H1 (cell line): ENCODE results near the gene COL28A1. TPM values are rescaled to one million over a fixed set of nuclear protein-coding genes. Genes with fewer than 3 reads are reported as not detected.

ENCODE experiments used
- CTCF ChIA-PET: fragments of 300-600 bp; sonication (Branson Sonifier 250); formaldehyde crosslinking; loops from one replicate; lab custom pipeline; 2021; ENCODE audit not compliant: partially characterized antibody; lab: Charles Lee
- POLR2A ChIA-PET: fragments of 300-600 bp; sonication (Branson Sonifier 250); formaldehyde crosslinking; loops from one replicate; lab custom pipeline; 2021; ENCODE audit warnings: inconsistent platforms; ENCODE audit not compliant: partially characterized antibody; lab: Charles Lee
- DNase-seq, 2 experiments: peaks; one replicate each; pipeline versions ENCODE4 v3.0.0 to v3.0.0-alpha.2; 2010 to 2022; ENCODE audit warnings: low spot score in 2 of 2, low read depth in 1 of 2, mixed read lengths in 1 of 2
- FAIRE-seq: peaks from 2 replicates; lab custom pipeline; 2011; peaks lifted over from hg19 to GRCh38; lab: Jason Lieb, UNC
- H2AFZ ChIP-seq: 2 replicates; pipeline ENCODE4 v1.8.1; 2012; ENCODE audit warnings: low read length, inconsistent platforms
- H2AK5ac ChIP-seq: 2 replicates; pipeline ENCODE4 v1.6.1; 2013; ENCODE audit warnings: low read depth, low read length
- H2BK120ac ChIP-seq: replicated peaks from 2 replicates; pipeline ENCODE3; 2013; ENCODE audit warnings: low read depth, low read length, inconsistent platforms
- H2BK12ac ChIP-seq: 2 replicates; pipeline ENCODE4 v1.6.1; 2013; ENCODE audit warnings: low read depth, low read length
- H2BK15ac ChIP-seq: 2 replicates; pipeline ENCODE4 v1.6.1; 2013; ENCODE audit warnings: low read length
- H2BK20ac ChIP-seq: 2 replicates; pipeline ENCODE4 v1.6.1; 2013; ENCODE audit warnings: low read length
- H2BK5ac ChIP-seq: 2 replicates; pipeline ENCODE4 v1.6.1; 2013; ENCODE audit warnings: low read depth, low read length
- H3K14ac ChIP-seq: 2 replicates; pipeline ENCODE4 v1.6.1; 2013; ENCODE audit warnings: inconsistent platforms; ENCODE audit not compliant: insufficient read length
- H3K18ac ChIP-seq: 2 replicates; pipeline ENCODE4 v1.6.1; 2013; ENCODE audit warnings: low read length; ENCODE audit errors: extremely low read depth
- H3K23ac ChIP-seq: 2 replicates; pipeline ENCODE4 v1.6.1; 2013; ENCODE audit warnings: inconsistent platforms; ENCODE audit not compliant: insufficient read length
- H3K23me2 ChIP-seq: 2 replicates; pipeline ENCODE4 v1.6.1; 2013; ENCODE audit warnings: low read depth, low read length
- H3K27ac ChIP-seq: 2 replicates; pipeline ENCODE4 v1.6.1; 2011; ENCODE audit warnings: low read depth, low read length, inconsistent platforms
- H3K27me3 ChIP-seq, 4 experiments: replicated peaks in 1 of 4; 1 replicate in 1 of 4; 2 replicates in 3 of 4; pipeline versions ENCODE4 v1.6.1 to v1.8.1; 2011 to 2013; ENCODE audit warnings: low read length in 3 of 4, mild to moderate bottlenecking in 3 of 4, inconsistent platforms in 2 of 4, mixed read lengths in 2 of 4, moderate library complexity in 1 of 4; ENCODE audit not compliant: control insufficient read depth in 3 of 4, insufficient read depth in 3 of 4; ENCODE audit errors: extremely low read depth in 1 of 4
- H3K36me3 ChIP-seq, 4 experiments: 2 replicates each; pipeline versions ENCODE4 v1.6.1 to v1.8.1; 2011 to 2013; ENCODE audit warnings: mild to moderate bottlenecking in 4 of 4, low read length in 3 of 4, moderate library complexity in 2 of 4, control low read depth in 1 of 4, inconsistent platforms in 1 of 4; ENCODE audit not compliant: insufficient read depth in 4 of 4, control insufficient read depth in 2 of 4
- H3K4ac ChIP-seq: replicated peaks from 2 replicates; pipeline ENCODE3; 2013; ENCODE audit warnings: low read length, low read depth, mixed read lengths, inconsistent platforms; ENCODE audit not compliant: insufficient read length
- H3K4me1 ChIP-seq, 4 experiments: replicated peaks in 1 of 4; 1 replicate in 1 of 4; 2 replicates in 3 of 4; pipeline versions ENCODE4 v1.6.1 to v1.8.1; 2011 to 2013; ENCODE audit warnings: low read length in 3 of 4, inconsistent platforms in 2 of 4, mixed read lengths in 1 of 4; ENCODE audit not compliant: insufficient read depth in 4 of 4, control insufficient read depth in 3 of 4
- H3K4me2 ChIP-seq, 2 experiments: 2 replicates each; pipeline versions ENCODE4 v1.6.1 to v1.8.1; 2011 to 2013; ENCODE audit warnings: low read depth in 2 of 2, low read length in 2 of 2, control low read depth in 1 of 2, inconsistent platforms in 1 of 2, mild to moderate bottlenecking in 1 of 2; ENCODE audit not compliant: insufficient read depth in 1 of 2
- H3K4me3 ChIP-seq, 4 experiments: fragments of 200-600, 300-600 bp in 1 of 4; sonication (generic), shearing (Covaris generic), sonication (Bioruptor Twin) in 1 of 4; 2 replicates each; pipeline versions ENCODE4 v1.5.1 to v1.8.1; 2011 to 2016; ENCODE audit warnings: low read length in 4 of 4, low read depth in 3 of 4, control low read depth in 2 of 4, inconsistent platforms in 2 of 4, mild to moderate bottlenecking in 2 of 4, mixed read lengths in 1 of 4, moderate library complexity in 1 of 4; ENCODE audit not compliant: insufficient read depth in 2 of 4; ENCODE audit errors: extremely low read depth in 1 of 4
- H3K56ac ChIP-seq: replicated peaks from 2 replicates; pipeline ENCODE3; 2013; ENCODE audit warnings: low read depth, mild to moderate bottlenecking, mixed read lengths, low read length, inconsistent platforms; ENCODE audit not compliant: insufficient read length
- H3K79me1 ChIP-seq: 2 replicates; pipeline ENCODE4 v1.6.1; 2013; ENCODE audit warnings: low read depth, low read length, control low read depth
- H3K79me2 ChIP-seq, 2 experiments: 2 replicates each; pipeline versions ENCODE4 v1.6.1 to v1.8.1; 2012 to 2013; ENCODE audit warnings: low read length in 2 of 2, mild to moderate bottlenecking in 2 of 2, inconsistent platforms in 1 of 2; ENCODE audit not compliant: insufficient read depth in 2 of 2, control insufficient read depth in 1 of 2
- H3K9ac ChIP-seq, 4 experiments: replicated peaks in 1 of 4; 1 replicate in 1 of 4; 2 replicates in 3 of 4; pipeline versions ENCODE4 v1.6.1 to v1.8.1; 2011 to 2013; ENCODE audit warnings: low read depth in 3 of 4, low read length in 3 of 4, control low read depth in 2 of 4, mild to moderate bottlenecking in 2 of 4, moderate library complexity in 2 of 4, inconsistent platforms in 1 of 4; ENCODE audit errors: extremely low read depth in 1 of 4
- H3K9me3 ChIP-seq, 2 experiments: 2 replicates each; pipeline versions ENCODE4 v1.6.1 to v1.8.1; 2012 to 2013; ENCODE audit warnings: mild to moderate bottlenecking in 2 of 2, moderate library complexity in 2 of 2, control low read depth in 1 of 2, inconsistent platforms in 1 of 2, low read depth in 1 of 2, low read length in 1 of 2, mixed read lengths in 1 of 2; ENCODE audit not compliant: insufficient read depth in 2 of 2
- H4K20me1 ChIP-seq, 2 experiments: replicated peaks in 1 of 2; 2 replicates each; pipeline versions ENCODE3 to v1.8.1; 2011 to 2013; ENCODE audit warnings: inconsistent platforms in 2 of 2, low read length in 2 of 2, mild to moderate bottlenecking in 1 of 2; ENCODE audit not compliant: insufficient read depth in 2 of 2, control insufficient read depth in 1 of 2
- H4K5ac ChIP-seq: 2 replicates; pipeline ENCODE4 v1.6.1; 2013; ENCODE audit warnings: low read length, low read depth, mixed read lengths, inconsistent platforms; ENCODE audit not compliant: insufficient read length
- H4K8ac ChIP-seq: 2 replicates; pipeline ENCODE4 v1.8.0; 2013; ENCODE audit warnings: mild to moderate bottlenecking, moderate library complexity, low read length, inconsistent platforms; ENCODE audit not compliant: insufficient read depth; ENCODE audit errors: extremely low read depth
- H4K91ac ChIP-seq: replicated peaks from 2 replicates; pipeline ENCODE3; 2013; ENCODE audit warnings: low read length, mixed read lengths, inconsistent platforms; ENCODE audit not compliant: insufficient read length
- CBX5 ChIP-seq: fragments of 300-800, 300-1000 bp; sonication (generic); IDR thresholded peaks from 2 replicates; pipeline ENCODE4 v1.7.1; 2016; ENCODE audit warnings: antibody characterized with exemption, low read length, low read depth
- CHD1 ChIP-seq: IDR thresholded peaks from 2 replicates; pipeline ENCODE4 v1.6.1; 2012; ENCODE audit warnings: low read depth, low read length, improper control_type of control experiment
- CHD2 ChIP-seq: IDR thresholded peaks from 2 replicates; pipeline ENCODE4 v1.6.1; 2012; ENCODE audit warnings: low read length, improper control_type of control experiment
- JUND ChIP-seq: IDR thresholded peaks from 2 replicates; pipeline ENCODE4 v1.6.1; 2011; ENCODE audit warnings: mild to moderate bottlenecking, improper control_type of control experiment, low read length
- KDM1A ChIP-seq: fragments of 200-600, 300-600 bp; sonication (generic); IDR thresholded peaks from 2 replicates; pipeline ENCODE4 v1.7.1; 2016; ENCODE audit warnings: mild to moderate bottlenecking, low read length, borderline replicate concordance
- PHF8 ChIP-seq: fragments of 200-600 bp; sonication (generic); conservative IDR thresholded peaks from 2 replicates; pipeline ENCODE4 v1.7.1; 2012; ENCODE audit warnings: low read depth, mild to moderate bottlenecking, inconsistent platforms, low read length, moderate library complexity
- RAD21 ChIP-seq, 2 experiments: IDR thresholded peaks in 1 of 2; conservative IDR thresholded peaks in 1 of 2; 2 replicates each; pipeline ENCODE4 v1.6.1; 2011; ENCODE audit warnings: low read depth in 2 of 2, low read length in 2 of 2, improper control_type of control experiment in 1 of 2, inconsistent platforms in 1 of 2, mild to moderate bottlenecking in 1 of 2, moderate library complexity in 1 of 2
- RFX5 ChIP-seq: IDR thresholded peaks from 2 replicates; pipeline ENCODE4 v1.6.1; 2011; ENCODE audit warnings: low read depth, low read length, improper control_type of control experiment, borderline replicate concordance
- TAF7 ChIP-seq: optimal IDR thresholded peaks from 2 replicates; pipeline ENCODE3; 2011; ENCODE audit warnings: low read depth, mild to moderate bottlenecking, inconsistent platforms, low read length, moderate library complexity, borderline replicate concordance
- YY1 ChIP-seq: IDR thresholded peaks from 2 replicates; pipeline ENCODE4 v1.6.1; 2011; ENCODE audit warnings: low read depth, mild to moderate bottlenecking, low read length
- ZNF274 ChIP-seq: IDR thresholded peaks from 2 replicates; pipeline ENCODE4 v1.7.0; 2012; ENCODE audit warnings: low read length, borderline replicate concordance; ENCODE audit errors: extremely low read depth
- WGBS, 2 experiments: shearing (Covaris generic) in 1 of 2; methylation state at CpG; one replicate each; pipeline versions ENCODE4 v1.1.6 to v1.1.7; 2013 to 2015; ENCODE audit warnings: low lambda C conversion rate in 2 of 2, mixed read lengths in 2 of 2, inconsistent platforms in 1 of 2, low coverage in 1 of 2, missing lambda C conversion rate in 1 of 2; ENCODE audit not compliant: insufficient replicate concordance in 2 of 2, insufficient coverage in 1 of 2, insufficient read length in 1 of 2; ENCODE audit errors: extremely low coverage in 1 of 2, missing lambda C conversion rate in 1 of 2; 5-methylcytosine and 5-hydroxymethylcytosine counted together
- polyA plus RNA-seq, 7 experiments: library from polyadenylated mRNA; depleted of rRNA in 3 of 7; stranded (reverse) in 5 of 7; unstranded in 2 of 7; fragments of >200 nt in 5 of 7; fragments of 200-250 nt in 2 of 7; gene quantifications; 1 replicate in 5 of 7; 2 replicates in 1 of 7; 4 replicates in 1 of 7; pipeline versions ENCODE4 v1.2.1 to v1.2.3, GENCODE V29; 2011 to 2013; ENCODE audit warnings: missing spikeins in 2 of 7, mixed read lengths in 2 of 7
- total RNA-seq: library from RNA; stranded (reverse); fragmentation: NEBNext Ultra II Directional; extraction: Animal tissue kit (Norgen Biotek cat#: 25700); gene quantifications from 2 replicates; pipeline ENCODE4 v1.2.1, GENCODE V29; 2021
- TF ChIP-seq, protein P1 (sequence below): IDR thresholded peaks from 2 replicates; pipeline ENCODE4 v1.6.1; 2011; ENCODE audit warnings: low read depth, mild to moderate bottlenecking, low read length; ENCODE audit not compliant: insufficient read depth

COL28A1 gene
- total and polyA plus RNA-seq, 2 of the 8 experiments (the other 6 are each of a cell fraction or from before 2014, with no cell fraction given) = 0.22 to 0.38 TPM

DNA sequence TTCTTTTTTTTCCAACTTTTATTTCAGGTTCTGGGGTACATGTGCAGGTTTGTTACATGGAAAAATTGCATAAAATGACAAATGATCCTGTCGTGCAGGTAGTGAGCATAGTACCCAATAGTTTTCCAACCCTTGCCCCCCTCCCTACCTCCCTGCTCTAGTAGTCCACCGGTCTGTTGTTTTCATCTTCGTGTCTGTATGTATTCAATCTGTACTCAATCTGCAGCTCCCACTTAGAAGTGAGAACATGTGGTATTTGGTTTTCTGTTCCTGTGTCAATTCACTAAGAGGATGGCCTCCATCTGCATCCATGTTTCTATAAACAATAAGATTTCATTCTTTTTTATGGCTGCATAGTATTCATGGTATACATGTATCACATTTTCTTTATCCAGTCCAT, 202.1 kb downstream of the COL28A1 start:
- Histone ChIP-seq H3K4me2 (no peak overlapping the region), H2AK5ac (no peak overlapping the region), H2BK12ac (no peak overlapping the region), H3K27me3 (no peaks in the 10 kb centered on the region), H2BK5ac (no peak overlapping the region), H3K4me3 (no peak overlapping the region), H3K27ac (no peak overlapping the region), H3K23me2 (no peaks in the 10 kb centered on the region), H3K9ac (no peak overlapping the region), H3K18ac (no peak overlapping the region), H2AFZ (no peak overlapping the region), H4K5ac (no peak overlapping the region), H3K14ac (no peak overlapping the region), H4K8ac (no peak overlapping the region), H3K79me2 (no peaks in the 10 kb centered on the region), H2BK20ac (no peak overlapping the region), H3K79me1 (no peaks in the 10 kb centered on the region), H3K36me3 (no peaks in the 10 kb centered on the region), H3K23ac (no peak overlapping the region), H3K9me3 (peaks cover 0 to 2% of the 10 kb centered on the region in 2 experiments; a peak in 1 of 4 replicates), H3K56ac (no peak overlapping the region), H2BK15ac (no peak overlapping the region), H4K91ac (no peak overlapping the region), H2BK120ac (no peak overlapping the region), H3K4ac (no peak overlapping the region), H3K4me1 (no peaks in the 10 kb centered on the region), H4K20me1 (no peaks in the 10 kb centered on the region)
- POLR2A ChIA-PET = no interaction called here
- TF ChIP-seq, protein P1, sequence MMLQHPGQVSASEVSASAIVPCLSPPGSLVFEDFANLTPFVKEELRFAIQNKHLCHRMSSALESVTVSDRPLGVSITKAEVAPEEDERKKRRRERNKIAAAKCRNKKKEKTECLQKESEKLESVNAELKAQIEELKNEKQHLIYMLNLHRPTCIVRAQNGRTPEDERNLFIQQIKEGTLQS = no peak
- TF ChIP-seq CHD1 = no peak
- no peak for TF ChIP-seq TAF7
- no peak for TF ChIP-seq JUND
- TF ChIP-seq PHF8 = no peak
- TF ChIP-seq CHD2 = no peak
- TF ChIP-seq YY1 = no peak
- TF ChIP-seq CBX5 = no peak
- TF ChIP-seq ZNF274 = no peak
- no peak for TF ChIP-seq RFX5
- no peak for TF ChIP-seq RAD21 (IDR thresholded peaks at IDR 0.05 in 1 of 2, conservative IDR thresholded peaks at IDR 0.05 in 1 of 2; ENCODE audit: low read depth in 2 of 2, low read length in 2 of 2)
- no peak for TF ChIP-seq KDM1A
- CTCF ChIA-PET = no interaction called here
- FAIRE-seq = no peak
- no peak for DNase-seq
- 91% methylated on average over 3 of the region's 3 CpGs; no CpG with 5 or more reads in 1 of the 2 experiments for WGBS, 2 experiments
